ENCODE measurements around the gene ZNF143. TPM values are rescaled to one million over a fixed set of nuclear protein-coding genes. Genes with fewer than 3 reads are reported as not detected.

ZNF143 gene
- total and polyA plus RNA-seq, 5 donors from 2014 or later: 32.4 to 45.6 (median 36.4) TPM

DNA sequence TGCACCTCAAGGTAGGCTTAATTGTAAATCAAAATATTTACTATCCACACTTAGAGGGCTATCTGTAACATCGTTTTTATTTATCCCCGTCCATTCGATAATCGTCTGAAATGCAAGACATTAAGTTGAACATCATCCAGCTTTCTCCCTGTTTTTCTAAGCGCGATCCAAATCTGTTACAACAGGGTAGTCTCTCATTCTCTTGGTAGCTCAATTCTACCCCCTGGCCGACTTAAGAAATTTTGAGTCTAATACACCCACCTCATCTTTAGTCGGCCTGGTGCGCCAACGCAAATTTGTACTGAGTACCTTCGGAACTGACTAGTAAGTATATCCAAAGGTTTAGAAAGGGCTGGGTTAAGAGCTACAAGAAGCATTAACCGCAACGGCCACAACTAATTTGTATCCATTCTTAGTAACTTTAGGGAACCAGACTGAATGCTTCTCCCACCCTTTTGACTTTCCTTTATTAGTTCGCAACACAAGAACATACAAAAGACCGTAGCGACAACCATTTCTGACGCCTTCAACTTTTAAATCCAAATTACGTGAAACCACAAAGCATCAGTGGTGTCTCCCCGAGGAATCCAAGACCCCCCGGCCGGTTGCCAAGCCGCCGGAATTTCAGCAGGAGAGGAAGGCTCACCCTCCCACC is 1.0 kb upstream of the ZNF143 start:
- Histone ChIP-seq H3K36me3 (ENCODE audit: control insufficient read depth, insufficient read depth, low read length) (no peaks in the 10 kb centered on the region), H3K27ac (ENCODE audit: insufficient read depth, low read length, poor library complexity, severe bottlenecking) (peak overlapping the region; percentile 98), H3K9me3 (ENCODE audit: control insufficient read depth in 2 of 2, low read length in 2 of 2) (no peaks in the 10 kb centered on the region), H3K27me3 (ENCODE audit: control insufficient read depth, insufficient read depth, low read length) (no peaks in the 10 kb centered on the region), H3K4me1 (ENCODE audit: control insufficient read depth, insufficient read depth, low read length, poor library complexity, severe bottlenecking) (peaks cover 36% of the 10 kb centered on the region), H3K4me3 (ENCODE audit: low read depth, low read length) (peak overlapping the region; percentile 98)
- H3K9me3 Mint-ChIP-seq: peaks cover 0 to 4% (median 0%) of the 10 kb centered on the region in 7 donors
- peak overlapping the region; percentile 90 to 97 (median 94) for H3K4me3 Mint-ChIP-seq
- DNase-seq: peak; percentile 10 to 66 (median 44)
- no peak for ATAC-seq (ENCODE audit: low read depth in 2 of 2)
- peaks cover 16 to 39% (median 24%) of the 10 kb centered on the region in 4 donors for H3K4me1 Mint-ChIP-seq
- peaks cover 3% of the 10 kb centered on the region for H3K36me3 Mint-ChIP-seq
- H3K27ac Mint-ChIP-seq: peak overlapping the region; percentile 98 to 100 (median 99)
- no peaks in the 10 kb centered on the region for H3K27me3 Mint-ChIP-seq

DNA sequence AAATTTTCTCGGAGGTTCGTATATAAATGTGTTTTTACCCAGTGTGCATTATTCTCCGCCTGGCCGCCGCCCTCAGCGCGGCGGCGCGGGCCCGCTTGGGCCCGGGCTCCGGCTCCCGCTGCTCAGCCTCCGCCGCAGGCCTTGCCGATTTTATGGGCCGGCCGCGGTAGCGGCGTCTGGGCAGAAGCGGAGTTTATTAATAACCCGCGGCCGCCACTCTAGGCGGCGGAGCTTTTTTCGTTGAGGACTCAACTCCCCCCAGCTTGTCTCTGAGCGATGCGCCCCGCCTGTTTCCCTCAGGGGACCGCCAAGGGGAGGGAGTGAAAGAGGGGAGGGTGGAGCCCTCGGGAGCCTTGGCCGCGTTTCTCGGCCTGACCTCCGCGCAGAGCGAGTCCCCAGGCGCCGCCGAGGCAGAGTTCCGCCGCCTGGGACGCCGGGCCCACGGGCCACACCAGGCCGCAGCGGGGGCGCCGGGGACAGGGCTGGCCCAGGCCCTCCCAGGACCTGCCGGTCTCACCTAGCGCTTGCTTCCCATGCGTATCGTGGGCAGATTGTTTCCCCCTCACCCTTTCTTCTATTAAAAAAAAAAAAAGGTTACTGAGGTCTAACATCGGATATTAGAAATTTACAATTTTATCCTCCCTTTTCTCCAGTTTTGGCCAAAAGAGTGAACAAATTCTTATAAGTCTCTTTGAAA is 399 bp downstream of the ZNF143 start:
- H3K4me3 Mint-ChIP-seq: peak overlapping the region; percentile 90 to 97 (median 94)
- peaks cover 36% of the 10 kb centered on the region for H3K4me1 ChIP-seq (ENCODE audit: control insufficient read depth, insufficient read depth, low read length, poor library complexity, severe bottlenecking)
- peak overlapping the region; percentile 94 for H3K4me3 ChIP-seq (ENCODE audit: low read depth, low read length)
- peaks cover 3% of the 10 kb centered on the region for H3K36me3 Mint-ChIP-seq
- H3K36me3 ChIP-seq (ENCODE audit: control insufficient read depth, insufficient read depth, low read length): no peaks in the 10 kb centered on the region
- H3K27me3 Mint-ChIP-seq: no peaks in the 10 kb centered on the region
- H3K27me3 ChIP-seq (ENCODE audit: control insufficient read depth, insufficient read depth, low read length): no peaks in the 10 kb centered on the region
- H3K9me3 Mint-ChIP-seq: peaks cover 0 to 4% (median 0%) of the 10 kb centered on the region in 7 donors
- peaks cover 16 to 41% (median 25%) of the 10 kb centered on the region in 4 donors for H3K4me1 Mint-ChIP-seq
- H3K27ac Mint-ChIP-seq: peak overlapping the region; percentile 98 to 100 (median 99)
- no peaks in the 10 kb centered on the region for H3K9me3 ChIP-seq (ENCODE audit: control insufficient read depth in 2 of 2, low read length in 2 of 2)
- DNase-seq (peak; percentile 73 to 89 (median 85)), ATAC-seq (ENCODE audit: low read depth in 2 of 2) (peak; percentile 33 to 36)
- H3K27ac ChIP-seq (ENCODE audit: insufficient read depth, low read length, poor library complexity, severe bottlenecking): peak overlapping the region; percentile 98

GRCh38 chr11:9461760-9462134 is 935 bp downstream of the ZNF143 start:
- Mint-ChIP-seq H3K36me3 (peaks cover 6% of the 10 kb centered on the region), H3K4me1 (peaks cover 16 to 41% (median 25%) of the 10 kb centered on the region in 4 donors), H3K27ac (peak overlapping the region; percentile 63 to 98 (median 92)), H3K27me3 (no peaks in the 10 kb centered on the region), H3K4me3 (peak overlapping the region; percentile 90 to 97 (median 94)), H3K9me3 (peaks cover 0 to 4% (median 0%) of the 10 kb centered on the region in 7 donors)
- Histone ChIP-seq H3K36me3 (ENCODE audit: control insufficient read depth, insufficient read depth, low read length) (no peaks in the 10 kb centered on the region), H3K9me3 (ENCODE audit: control insufficient read depth in 2 of 2, low read length in 2 of 2) (no peaks in the 10 kb centered on the region), H3K4me1 (ENCODE audit: control insufficient read depth, insufficient read depth, low read length, poor library complexity, severe bottlenecking) (peaks cover 36% of the 10 kb centered on the region), H3K27ac (ENCODE audit: insufficient read depth, low read length, poor library complexity, severe bottlenecking) (peak overlapping the region; percentile 98), H3K27me3 (ENCODE audit: control insufficient read depth, insufficient read depth, low read length) (no peaks in the 10 kb centered on the region), H3K4me3 (ENCODE audit: low read depth, low read length) (peak overlapping the region; percentile 94)
- no peak for ATAC-seq (ENCODE audit: low read depth in 2 of 2)
- peak in 1 of 3 donors; percentile 57 for DNase-seq

DNA sequence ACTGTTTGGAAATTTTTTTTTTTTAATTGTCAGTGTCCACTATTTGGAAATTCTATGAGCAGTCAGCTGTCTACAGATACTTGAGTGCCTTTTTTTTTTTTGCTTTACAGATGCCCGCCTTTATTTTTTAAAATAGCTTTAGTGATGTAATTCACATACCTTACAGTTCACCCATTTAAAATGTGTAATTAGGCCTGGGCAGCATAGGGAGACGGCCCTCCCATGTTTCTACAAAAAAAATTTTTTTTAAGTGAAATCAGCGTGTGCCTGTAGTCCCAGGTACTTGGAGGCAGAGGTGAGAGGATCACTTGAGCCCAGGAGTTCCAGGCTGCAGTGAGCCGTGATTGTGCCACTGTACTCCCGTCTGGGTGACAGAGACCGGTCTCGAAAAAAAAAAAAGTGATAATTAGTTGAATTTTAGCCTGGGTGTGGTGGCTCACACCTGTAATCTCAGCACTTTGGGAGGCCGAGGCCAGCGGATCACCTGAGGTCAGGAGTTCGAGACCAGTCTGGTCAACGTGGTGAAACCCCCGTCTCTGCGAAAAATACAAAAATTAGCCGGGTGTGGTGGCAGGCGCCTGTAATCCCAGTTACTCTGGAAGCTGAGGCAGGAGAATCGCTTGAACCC is 1.5 kb downstream of the ZNF143 start:
- peaks cover 0 to 4% (median 0%) of the 10 kb centered on the region in 7 donors for H3K9me3 Mint-ChIP-seq
- Histone ChIP-seq H3K36me3 (ENCODE audit: control insufficient read depth, insufficient read depth, low read length) (no peaks in the 10 kb centered on the region), H3K4me1 (ENCODE audit: control insufficient read depth, insufficient read depth, low read length, poor library complexity, severe bottlenecking) (peaks cover 36% of the 10 kb centered on the region), H3K27me3 (ENCODE audit: control insufficient read depth, insufficient read depth, low read length) (no peaks in the 10 kb centered on the region), H3K4me3 (ENCODE audit: low read depth, low read length) (peak overlapping the region; percentile 94), H3K27ac (ENCODE audit: insufficient read depth, low read length, poor library complexity, severe bottlenecking) (peak overlapping the region; percentile 98), H3K9me3 (ENCODE audit: control insufficient read depth in 2 of 2, low read length in 2 of 2) (no peaks in the 10 kb centered on the region)
- no peaks in the 10 kb centered on the region for H3K27me3 Mint-ChIP-seq
- peak overlapping the region; percentile 94 to 97 (median 96) for H3K4me3 Mint-ChIP-seq
- ATAC-seq (ENCODE audit: low read depth in 2 of 2) (no peak), DNase-seq (no peak)
- H3K36me3 Mint-ChIP-seq: peaks cover 6% of the 10 kb centered on the region
- peak overlapping the region; percentile 63 to 98 (median 92) for H3K27ac Mint-ChIP-seq
- peaks cover 16 to 44% (median 25%) of the 10 kb centered on the region in 4 donors for H3K4me1 Mint-ChIP-seq

- H3K9me3 ChIP-seq (ENCODE audit: control insufficient read depth in 2 of 2, low read length in 2 of 2): no peaks in the 10 kb centered on the region
- Mint-ChIP-seq H3K9me3 (peaks cover 0 to 4% (median 0%) of the 10 kb centered on the region in 7 donors), H3K4me3 (peak overlapping the region; percentile 83 to 94 (median 89)), H3K27ac (peak overlapping the region in 2 of 3 donors; percentile 71 to 98), H3K4me1 (peaks cover 19 to 47% (median 28%) of the 10 kb centered on the region in 4 donors), H3K36me3 (peaks cover 10% of the 10 kb centered on the region), H3K27me3 (no peaks in the 10 kb centered on the region)
- DNase-seq (no peak), ATAC-seq (ENCODE audit: low read depth in 2 of 2) (no peak)
- H3K4me3 ChIP-seq (ENCODE audit: low read depth, low read length): peak overlapping the region; percentile 20
- H3K27me3 ChIP-seq (ENCODE audit: control insufficient read depth, insufficient read depth, low read length): no peaks in the 10 kb centered on the region
- no peaks in the 10 kb centered on the region for H3K36me3 ChIP-seq (ENCODE audit: control insufficient read depth, insufficient read depth, low read length)
- no peak overlapping the region for H3K27ac ChIP-seq (ENCODE audit: insufficient read depth, low read length, poor library complexity, severe bottlenecking)
- H3K4me1 ChIP-seq (ENCODE audit: control insufficient read depth, insufficient read depth, low read length, poor library complexity, severe bottlenecking): peaks cover 36% of the 10 kb centered on the region
These were observed 2.2 kb downstream of the ZNF143 start for GRCh38 chr11:9462806-9463537.

GRCh38 chr11:9470765-9471164 is 10.0 kb downstream of the ZNF143 start:
- Histone ChIP-seq H3K4me3 (ENCODE audit: low read depth, low read length) (no peak overlapping the region), H3K9me3 (ENCODE audit: control insufficient read depth in 2 of 2, low read length in 2 of 2) (no peaks in the 10 kb centered on the region), H3K4me1 (ENCODE audit: control insufficient read depth, insufficient read depth, low read length, poor library complexity, severe bottlenecking) (no peaks in the 10 kb centered on the region), H3K36me3 (ENCODE audit: control insufficient read depth, insufficient read depth, low read length) (peaks cover 57% of the 10 kb centered on the region), H3K27me3 (ENCODE audit: control insufficient read depth, insufficient read depth, low read length) (no peaks in the 10 kb centered on the region), H3K27ac (ENCODE audit: insufficient read depth, low read length, poor library complexity, severe bottlenecking) (no peak overlapping the region)
- no peak for ATAC-seq (ENCODE audit: low read depth in 2 of 2)
- H3K27ac Mint-ChIP-seq: peak overlapping the region in 1 of 3 donors; percentile 52
- H3K4me1 Mint-ChIP-seq: peaks cover 13 to 28% (median 18%) of the 10 kb centered on the region in 4 donors
- H3K36me3 Mint-ChIP-seq: peaks cover 27% of the 10 kb centered on the region
- DNase-seq: no peak
- no peaks in the 10 kb centered on the region for H3K27me3 Mint-ChIP-seq
- no peak overlapping the region for H3K4me3 Mint-ChIP-seq
- no peaks in the 10 kb centered on the region for H3K9me3 Mint-ChIP-seq

DNA sequence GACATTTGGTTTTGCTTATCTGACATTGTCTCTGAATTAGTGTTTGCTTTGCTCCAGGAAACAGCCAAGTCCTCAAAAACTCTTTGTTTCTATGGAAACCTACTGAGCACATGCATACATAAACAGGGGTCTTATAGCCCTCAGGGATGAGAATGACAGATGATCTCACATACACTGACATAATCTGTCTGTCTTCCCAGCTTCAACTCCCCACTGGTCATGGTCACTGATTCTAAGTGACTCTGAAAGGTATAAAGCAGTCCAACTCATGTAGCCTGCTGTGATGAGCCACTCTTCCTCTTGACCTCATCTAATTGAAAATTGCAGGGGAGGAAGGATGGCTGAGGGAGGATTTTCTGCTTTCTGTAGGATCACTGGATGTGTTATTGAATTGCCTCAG is 12.6 kb downstream of the ZNF143 start:
- Mint-ChIP-seq H3K4me3 (no peak overlapping the region), H3K36me3 (peaks cover 24% of the 10 kb centered on the region), H3K4me1 (peaks cover 5 to 22% (median 13%) of the 10 kb centered on the region in 4 donors), H3K9me3 (no peaks in the 10 kb centered on the region), H3K27ac (no peak overlapping the region), H3K27me3 (no peaks in the 10 kb centered on the region)
- no peak overlapping the region for H3K27ac ChIP-seq (ENCODE audit: insufficient read depth, low read length, poor library complexity, severe bottlenecking)
- H3K4me3 ChIP-seq (ENCODE audit: low read depth, low read length): no peak overlapping the region
- no peaks in the 10 kb centered on the region for H3K4me1 ChIP-seq (ENCODE audit: control insufficient read depth, insufficient read depth, low read length, poor library complexity, severe bottlenecking)
- no peak for DNase-seq
- H3K27me3 ChIP-seq (ENCODE audit: control insufficient read depth, insufficient read depth, low read length): no peaks in the 10 kb centered on the region
- no peak for ATAC-seq (ENCODE audit: low read depth in 2 of 2)
- no peaks in the 10 kb centered on the region for H3K9me3 ChIP-seq (ENCODE audit: control insufficient read depth in 2 of 2, low read length in 2 of 2)
- H3K36me3 ChIP-seq (ENCODE audit: control insufficient read depth, insufficient read depth, low read length): peaks cover 70% of the 10 kb centered on the region

Data from CD4-positive, CD25-positive, alpha-beta regulatory T cell (primary cell).